Tibial artery (tissue), 4 donors: ENCODE data around the gene POTEB3.
"Not testable (repeated sequence)": the region's sequence is repeated elsewhere in the genome, so short reads cannot be mapped to it uniquely, and the experiment has no call there.

Experiments used
- DNase-seq, 2 donors: peaks; one replicate each; pipeline ENCODE4 v3.0.0-alpha.2; 2019
- H3K27ac ChIP-seq, 2 donors: fragments of 200-600 bp; sonication (generic) in 1 of 2; 1 replicate in 1 of 2; 2 replicates in 1 of 2; pipeline ENCODE4 v1.5.1; 2018 to 2019; ENCODE audit warnings: mild to moderate bottlenecking in 1 of 2
- H3K27me3 ChIP-seq, 2 donors: fragments of 200-600 bp; sonication (generic) in 1 of 2; one replicate each; pipeline versions ENCODE4 v1.5.1 to v1.6.0; 2016 to 2019
- H3K36me3 ChIP-seq, 3 donors: fragments of 200-600 bp; sonication (generic) in 2 of 3; one replicate each; pipeline ENCODE4 v1.5.1; 2016 to 2019; ENCODE audit warnings: mild to moderate bottlenecking in 2 of 3
- H3K4me1 ChIP-seq, 4 donors: fragments of 200-600 bp; sonication (generic) in 2 of 4; 1 replicate in 3 of 4; 2 replicates in 1 of 4; pipeline ENCODE4 v1.5.1; 2016 to 2019
- H3K4me3 ChIP-seq, 2 donors: fragments of 200-600 bp; sonication (generic) in 1 of 2; 1 replicate in 1 of 2; 2 replicates in 1 of 2; pipeline ENCODE4 v1.5.1; 2018 to 2019; ENCODE audit warnings: mild to moderate bottlenecking in 2 of 2
- H3K9me3 ChIP-seq, 3 donors: fragments of 200-600 bp; sonication (generic) in 1 of 3; one replicate each; pipeline ENCODE4 v1.5.1; 2016 to 2019
- intact Hi-C: fragments of 100-400 bp; cut with DNase I; formaldehyde crosslinking; loops from one replicate; pipeline ENCODE4 v1.15.0; 2023; ENCODE audit warnings: low total_unique reads

Gene POTEB3

GRCh38 chr15:21440399-21440798 lies at the start of gene POTEB3:
Gene POTEB3 (minus strand): TSS chr15:21440499. CDS start chr15:21440011, 488 bp downstream.
- H3K4me3 ChIP-seq, intact Hi-C loops, DNase-seq, H3K36me3 ChIP-seq, H3K27ac ChIP-seq, H3K9me3 ChIP-seq, H3K27me3 ChIP-seq, H3K4me1 ChIP-seq: not testable (repeated sequence)

GRCh38 chr15:21453683-21454082 lies 13.4 kb upstream of the POTEB3 start:
- H3K27me3 ChIP-seq, H3K36me3 ChIP-seq, H3K4me1 ChIP-seq, H3K27ac ChIP-seq, H3K9me3 ChIP-seq, intact Hi-C loops, DNase-seq, H3K4me3 ChIP-seq: not testable (repeated sequence)

GRCh38 chr15:21451920-21452563 lies 11.7 kb upstream of the POTEB3 start:
- H3K36me3 ChIP-seq, intact Hi-C loops, H3K27me3 ChIP-seq, H3K9me3 ChIP-seq, H3K4me3 ChIP-seq, H3K4me1 ChIP-seq, H3K27ac ChIP-seq, DNase-seq: not testable (repeated sequence)

- intact Hi-C loops, DNase-seq, H3K9me3 ChIP-seq, H3K27ac ChIP-seq, H3K4me1 ChIP-seq, H3K27me3 ChIP-seq, H3K4me3 ChIP-seq, H3K36me3 ChIP-seq: not testable (repeated sequence)
Measured at GRCh38 chr15:21451487-21451886, 11.2 kb upstream of the POTEB3 start.

- DNase-seq, H3K9me3 ChIP-seq, H3K4me1 ChIP-seq, H3K4me3 ChIP-seq, intact Hi-C loops, H3K27me3 ChIP-seq, H3K36me3 ChIP-seq, H3K27ac ChIP-seq: not testable (repeated sequence)
Measured at GRCh38 chr15:21407366-21407765, 32.9 kb downstream of the POTEB3 start.

- H3K27me3 ChIP-seq, H3K9me3 ChIP-seq, H3K4me1 ChIP-seq, DNase-seq, H3K36me3 ChIP-seq, intact Hi-C loops, H3K4me3 ChIP-seq, H3K27ac ChIP-seq: not testable (repeated sequence)
Measured at GRCh38 chr15:21401531-21401930, 38.8 kb downstream of the POTEB3 start.

- intact Hi-C loops = not testable (repeated sequence)
Measured at GRCh38 chr15:21399111-21399510, 41.2 kb downstream of the POTEB3 start.

GRCh38 chr15:21398511-21398910 lies 41.8 kb downstream of the POTEB3 start:
- H3K9me3 ChIP-seq, H3K4me1 ChIP-seq, H3K27ac ChIP-seq, H3K36me3 ChIP-seq, intact Hi-C loops, DNase-seq, H3K4me3 ChIP-seq, H3K27me3 ChIP-seq: not testable (repeated sequence)

More at GRCh38 chr15:21399111-21399510, 41.2 kb downstream of the POTEB3 start:
- H3K27me3 ChIP-seq, H3K4me1 ChIP-seq, H3K36me3 ChIP-seq, DNase-seq, H3K4me3 ChIP-seq, H3K9me3 ChIP-seq, H3K27ac ChIP-seq: not testable (repeated sequence)

GRCh38 chr15:21397656-21398055 lies 42.6 kb downstream of the POTEB3 start:
- H3K36me3 ChIP-seq, H3K4me3 ChIP-seq, DNase-seq, intact Hi-C loops, H3K27me3 ChIP-seq, H3K27ac ChIP-seq, H3K4me1 ChIP-seq, H3K9me3 ChIP-seq: not testable (repeated sequence)

GRCh38 chr15:21397186-21397585 lies 43.1 kb downstream of the POTEB3 start:
- H3K27ac ChIP-seq, H3K27me3 ChIP-seq, H3K36me3 ChIP-seq, H3K9me3 ChIP-seq, DNase-seq, intact Hi-C loops, H3K4me1 ChIP-seq, H3K4me3 ChIP-seq: not testable (repeated sequence)

- H3K27ac ChIP-seq, H3K4me3 ChIP-seq, H3K27me3 ChIP-seq, H3K4me1 ChIP-seq, H3K9me3 ChIP-seq, H3K36me3 ChIP-seq, DNase-seq, intact Hi-C loops: not testable (repeated sequence)
Measured at GRCh38 chr15:21385961-21386360, 54.3 kb downstream of the POTEB3 start.

GRCh38 chr15:21383866-21384485 lies 56.3 kb downstream of the POTEB3 start:
- H3K27ac ChIP-seq, intact Hi-C loops, H3K4me3 ChIP-seq, H3K9me3 ChIP-seq, H3K36me3 ChIP-seq, H3K27me3 ChIP-seq, H3K4me1 ChIP-seq, DNase-seq: not testable (repeated sequence)

- H3K36me3 ChIP-seq, H3K4me3 ChIP-seq, H3K4me1 ChIP-seq, intact Hi-C loops, DNase-seq, H3K27me3 ChIP-seq, H3K27ac ChIP-seq, H3K9me3 ChIP-seq: not testable (repeated sequence)
Measured at GRCh38 chr15:21373682-21374081, 66.6 kb downstream of the POTEB3 start.

- H3K27ac ChIP-seq, intact Hi-C loops: not testable (repeated sequence)
Measured at GRCh38 chr15:21369177-21369576, 71.1 kb downstream of the POTEB3 start.

GRCh38 chr15:21368625-21369024 lies 71.7 kb downstream of the POTEB3 start:
- H3K9me3 ChIP-seq, H3K4me1 ChIP-seq, H3K27ac ChIP-seq, H3K4me3 ChIP-seq, H3K27me3 ChIP-seq, H3K36me3 ChIP-seq, intact Hi-C loops: not testable (repeated sequence)
- DNase-seq = peak in 1 of 2 donors; percentile 20

More at GRCh38 chr15:21369177-21369576, 71.1 kb downstream of the POTEB3 start:
- H3K36me3 ChIP-seq, H3K9me3 ChIP-seq, H3K4me1 ChIP-seq, H3K4me3 ChIP-seq, H3K27me3 ChIP-seq: not testable (repeated sequence)
- peak in 1 of 2 donors; percentile 9 for DNase-seq
